Naive thymus-derived CD4-positive, alpha-beta T cell (primary cell): ENCODE results near the gene PRSS3. TPM values are rescaled to one million over a fixed set of nuclear protein-coding genes. Genes with fewer than 3 reads are reported as not detected.
A peak's percentile ranks its signal among the peaks of the same experiment; 100 is the strongest.
"Not testable (repeated sequence)": the region's sequence is repeated elsewhere in the genome, so short reads cannot be mapped to it uniquely, and the experiment has no call there.

Source experiments
- ATAC-seq: fragments of 150-1000 bp; cut with Tn5 transposase; 2 replicates; pipeline ENCODE4 v1.10.0; 2021; ENCODE audit warnings: mild to moderate bottlenecking, moderate library complexity
- CTCF ChIA-PET: fragments of 350-600 bp; sonication (Branson Sonifier 250); formaldehyde crosslinking; loops from one replicate; lab custom pipeline; 2021; ENCODE audit warnings: antibody characterized with exemption; lab: Charles Lee
- POLR2A ChIA-PET: fragments of 350-600 bp; sonication (Branson Sonifier 250); formaldehyde crosslinking; loops from one replicate; lab custom pipeline; 2021; ENCODE audit warnings: antibody characterized with exemption, inconsistent platforms; lab: Charles Lee
- DNase-seq, 9 donors: peaks; one replicate each; pipeline versions ENCODE4 v3.0.0 to v3.0.0-alpha.2; 2020 to 2022; ENCODE audit warnings: mixed read lengths in 1 of 9
- H3K27ac ChIP-seq: one replicate; pipeline ENCODE4 v1.7.0; 2013; ENCODE audit warnings: mild to moderate bottlenecking, low read depth, low read length, moderate library complexity
- H3K27me3 ChIP-seq, 2 donors: one replicate each; pipeline ENCODE4 v1.7.0; 2013; ENCODE audit warnings: low read length in 2 of 2, mild to moderate bottlenecking in 2 of 2, moderate library complexity in 2 of 2; ENCODE audit not compliant: control insufficient read depth in 2 of 2, insufficient read depth in 2 of 2
- H3K36me3 ChIP-seq, 3 experiments: 1 replicate in 2 of 3; 2 replicates in 1 of 3; pipeline ENCODE4 v1.7.0; 2013; ENCODE audit warnings: low read length in 3 of 3, mild to moderate bottlenecking in 3 of 3, moderate library complexity in 1 of 3; ENCODE audit not compliant: insufficient read depth in 3 of 3, control insufficient read depth in 2 of 3
- H3K4me1 ChIP-seq, 2 donors: one replicate each; pipeline ENCODE4 v1.7.0; 2013; ENCODE audit warnings: low read length in 2 of 2, mild to moderate bottlenecking in 2 of 2, moderate library complexity in 1 of 2; ENCODE audit not compliant: control insufficient read depth in 2 of 2, insufficient read depth in 2 of 2
- H3K4me3 ChIP-seq: 2 replicates; pipeline ENCODE4 v1.7.0; 2013; ENCODE audit warnings: mild to moderate bottlenecking, low read length
- H3K9me3 ChIP-seq, 3 experiments: 1 replicate in 2 of 3; 2 replicates in 1 of 3; pipeline ENCODE4 v1.7.0; 2013; ENCODE audit warnings: low read length in 3 of 3; ENCODE audit not compliant: control insufficient read depth in 2 of 3
- H3K27ac Mint-ChIP-seq, 9 donors: one replicate each; pipeline ENCODE4 v1.8.0; 2020 to 2022; ENCODE audit warnings: mixed read lengths in 9 of 9, mild to moderate bottlenecking in 8 of 9, moderate library complexity in 5 of 9, inconsistent platforms in 2 of 9
- H3K27me3 Mint-ChIP-seq, 5 donors: one replicate each; pipeline ENCODE4 v1.8.0; 2021 to 2022; ENCODE audit warnings: mixed read lengths in 5 of 5, mild to moderate bottlenecking in 1 of 5
- H3K36me3 Mint-ChIP-seq, 5 donors: one replicate each; pipeline ENCODE4 v1.8.0; 2020 to 2022; ENCODE audit warnings: mixed read lengths in 5 of 5, mild to moderate bottlenecking in 3 of 5, inconsistent platforms in 1 of 5
- H3K4me1 Mint-ChIP-seq, 7 donors: one replicate each; pipeline ENCODE4 v1.8.0; 2020 to 2022; ENCODE audit warnings: mixed read lengths in 7 of 7, mild to moderate bottlenecking in 3 of 7, inconsistent platforms in 1 of 7
- H3K4me3 Mint-ChIP-seq, 10 donors: one replicate each; pipeline ENCODE4 v1.8.0; 2020 to 2022; ENCODE audit warnings: mild to moderate bottlenecking in 10 of 10, mixed read lengths in 10 of 10, moderate library complexity in 6 of 10, inconsistent platforms in 2 of 10
- H3K9me3 Mint-ChIP-seq, 11 donors: one replicate each; pipeline ENCODE4 v1.8.0; 2020 to 2022; ENCODE audit warnings: mixed read lengths in 11 of 11, mild to moderate bottlenecking in 4 of 11, inconsistent platforms in 1 of 11, moderate library complexity in 1 of 11
- intact Hi-C, 2 donors: fragments of 100-400 bp; cut with micrococcal nuclease; formaldehyde crosslinking; loops; one replicate each; pipeline ENCODE4 v1.15.1; 2023
- polyA plus RNA-seq, 2 donors: library from polyadenylated mRNA; unstranded; fragments of 300-500 nt; fragmentation: Illumina TruSeq; gene quantifications; one replicate each; pipeline ENCODE4 v1.2.3, GENCODE V29; 2021
- total RNA-seq, 6 experiments: library from RNA in 5 of 6; stranded (reverse) in 5 of 6; gene quantifications; 1 replicate in 5 of 6; 2 replicates in 1 of 6; pipeline ENCODE4 v1.2.3 and lab custom pipeline; 2021 to 2026

Gene PRSS3
- total and polyA plus RNA-seq, 7 experiments from 2014 or later = 2.5 TPM; not detected in 6

GRCh38 chr9:33800886-33801285, 5.5 kb downstream of the PRSS3 start:
- H3K27me3 Mint-ChIP-seq = peaks cover 8 to 23% (median 15%) of the 10 kb centered on the region in 5 donors
- no peaks in the 10 kb centered on the region for H3K4me1 Mint-ChIP-seq
- no peaks in the 10 kb centered on the region for H3K27me3 ChIP-seq
- H3K9me3 Mint-ChIP-seq = peaks cover 0 to 4% (median 0%) of the 10 kb centered on the region in 11 donors
- H3K27ac Mint-ChIP-seq = no peak overlapping the region
- H3K4me3 ChIP-seq = no peak overlapping the region
- POLR2A ChIA-PET = no interaction called here
- CTCF ChIA-PET = no interaction called here
- H3K4me3 Mint-ChIP-seq = no peak overlapping the region
- no peaks in the 10 kb centered on the region for H3K9me3 ChIP-seq
- intact Hi-C loops = no loop called here
- H3K27ac ChIP-seq = no peak overlapping the region
- DNase-seq (no peak), ATAC-seq (no peak)
- H3K36me3 ChIP-seq = no peaks in the 10 kb centered on the region
- no peaks in the 10 kb centered on the region for H3K4me1 ChIP-seq
- peaks cover 0 to 4% (median 0%) of the 10 kb centered on the region in 5 donors for H3K36me3 Mint-ChIP-seq

- H3K27ac Mint-ChIP-seq, ATAC-seq, H3K36me3 ChIP-seq, H3K27me3 ChIP-seq, DNase-seq, CTCF ChIA-PET, H3K4me1 Mint-ChIP-seq, H3K4me1 ChIP-seq, H3K9me3 ChIP-seq, H3K9me3 Mint-ChIP-seq, intact Hi-C loops, H3K36me3 Mint-ChIP-seq, H3K27ac ChIP-seq, H3K4me3 ChIP-seq, POLR2A ChIA-PET, H3K4me3 Mint-ChIP-seq: not testable (repeated sequence)
- H3K27me3 Mint-ChIP-seq = peaks cover 8 to 20% (median 14%) of the 10 kb centered on the region in 5 donors
Observed at GRCh38 chr9:33801943-33802500, 6.7 kb downstream of the PRSS3 start.

- not testable (repeated sequence) for H3K27ac ChIP-seq
Observed at GRCh38 chr9:33804196-33804595, 8.8 kb downstream of the PRSS3 start.

GRCh38 chr9:33807156-33807555, 11.8 kb downstream of the PRSS3 start:
- POLR2A ChIA-PET, H3K4me1 ChIP-seq, intact Hi-C loops, H3K36me3 ChIP-seq, H3K4me3 ChIP-seq, H3K27ac ChIP-seq, H3K4me1 Mint-ChIP-seq, H3K36me3 Mint-ChIP-seq, H3K4me3 Mint-ChIP-seq, ATAC-seq, H3K27ac Mint-ChIP-seq, H3K27me3 ChIP-seq, H3K9me3 Mint-ChIP-seq, DNase-seq, H3K9me3 ChIP-seq: not testable (repeated sequence)
- CTCF ChIA-PET = interaction anchor here (0.6 kb wide), 1 partner anchor 175 kb away, joined by 5 read pairs; no protein-coding TSS in a partner anchor
- H3K27me3 Mint-ChIP-seq = peaks cover 0 to 22% (median 0%) of the 10 kb centered on the region in 5 donors

More at GRCh38 chr9:33804196-33804595, 8.8 kb downstream of the PRSS3 start:
- DNase-seq, H3K4me1 Mint-ChIP-seq, H3K36me3 Mint-ChIP-seq, H3K27me3 ChIP-seq, H3K9me3 Mint-ChIP-seq, H3K4me3 ChIP-seq, ATAC-seq, H3K4me3 Mint-ChIP-seq, H3K27ac Mint-ChIP-seq, POLR2A ChIA-PET, intact Hi-C loops, H3K36me3 ChIP-seq, H3K9me3 ChIP-seq, H3K4me1 ChIP-seq: not testable (repeated sequence)
- H3K27me3 Mint-ChIP-seq = peaks cover 0 to 14% (median 0%) of the 10 kb centered on the region in 5 donors
- CTCF ChIA-PET = interaction anchor here (0.7 kb wide), 1 partner anchor 13 kb away, joined by 3 read pairs; no protein-coding TSS in a partner anchor

GRCh38 chr9:33808979-33809322, 13.6 kb downstream of the PRSS3 start:
- H3K4me1 Mint-ChIP-seq = not testable (repeated sequence)

GRCh38 chr9:33809506-33809905, 14.1 kb downstream of the PRSS3 start:
- peak overlapping the region in 1 of 9 donors; percentile 4 for H3K27ac Mint-ChIP-seq
- no peaks in the 10 kb centered on the region for H3K36me3 ChIP-seq
- H3K4me1 Mint-ChIP-seq = peaks cover 0 to 15% (median 9%) of the 10 kb centered on the region in 7 donors
- H3K27me3 ChIP-seq = no peaks in the 10 kb centered on the region
- H3K27me3 Mint-ChIP-seq = peaks cover 0 to 11% (median 0%) of the 10 kb centered on the region in 5 donors
- intact Hi-C loops = no loop called here
- DNase-seq = no peak
- POLR2A ChIA-PET = no interaction called here
- CTCF ChIA-PET = no interaction called here
- no peak overlapping the region for H3K4me3 Mint-ChIP-seq
- H3K36me3 Mint-ChIP-seq = no peaks in the 10 kb centered on the region
- ATAC-seq = no peak
- H3K9me3 ChIP-seq = no peaks in the 10 kb centered on the region
- H3K27ac ChIP-seq = no peak overlapping the region
- H3K9me3 Mint-ChIP-seq = no peaks in the 10 kb centered on the region
- H3K4me1 ChIP-seq = no peaks in the 10 kb centered on the region
- no peak overlapping the region for H3K4me3 ChIP-seq

More at GRCh38 chr9:33808979-33809322, 13.6 kb downstream of the PRSS3 start:
- H3K27ac ChIP-seq, H3K36me3 Mint-ChIP-seq, H3K36me3 ChIP-seq, H3K9me3 ChIP-seq, H3K4me3 ChIP-seq, POLR2A ChIA-PET, DNase-seq, H3K4me3 Mint-ChIP-seq, ATAC-seq, CTCF ChIA-PET, H3K4me1 ChIP-seq, H3K9me3 Mint-ChIP-seq, intact Hi-C loops, H3K27me3 ChIP-seq: not testable (repeated sequence)
- H3K27ac Mint-ChIP-seq = peak overlapping the region in 1 of 9 donors; percentile 4
- peaks cover 0 to 13% (median 0%) of the 10 kb centered on the region in 5 donors for H3K27me3 Mint-ChIP-seq
